ENCODE data around the gene CERKL.

Gene CERKL

GRCh38 chr2:181623159-181623558, 33.7 kb downstream of the CERKL start:
- no peak for DNase-seq

DNA sequence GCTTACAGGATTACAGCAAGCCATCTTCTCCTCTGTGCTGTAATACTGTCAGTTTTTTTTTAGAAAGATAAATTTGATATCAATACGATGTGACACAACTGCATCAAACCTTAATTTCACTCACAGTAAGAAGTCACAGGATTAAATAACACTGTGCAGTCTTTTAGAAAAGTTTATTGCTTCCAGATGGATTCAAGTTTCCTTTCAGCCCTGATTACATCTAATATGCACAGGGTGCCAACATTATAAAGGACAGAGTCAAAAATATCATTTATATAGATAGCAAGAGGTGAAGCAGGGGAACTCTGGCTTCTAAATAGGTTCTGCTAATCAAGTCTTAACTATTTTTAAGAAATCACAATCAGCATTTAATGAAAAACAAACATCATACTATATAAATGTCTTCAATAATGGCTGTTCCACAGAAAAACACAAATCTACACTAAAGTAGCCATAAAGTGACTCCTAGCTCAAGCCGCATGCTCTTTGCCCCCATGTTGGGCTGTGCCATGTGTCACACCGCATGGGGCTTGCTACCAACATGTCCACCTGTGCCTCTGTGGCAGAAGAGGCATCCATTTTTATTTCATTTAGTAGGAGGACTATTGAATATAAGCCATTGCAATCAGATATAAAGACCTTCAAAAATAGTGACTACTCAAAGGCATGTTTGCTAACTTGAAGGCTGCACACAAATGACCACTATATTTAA, 35.0 kb downstream of the CERKL start:
- DNase-seq, result no peak

DNA sequence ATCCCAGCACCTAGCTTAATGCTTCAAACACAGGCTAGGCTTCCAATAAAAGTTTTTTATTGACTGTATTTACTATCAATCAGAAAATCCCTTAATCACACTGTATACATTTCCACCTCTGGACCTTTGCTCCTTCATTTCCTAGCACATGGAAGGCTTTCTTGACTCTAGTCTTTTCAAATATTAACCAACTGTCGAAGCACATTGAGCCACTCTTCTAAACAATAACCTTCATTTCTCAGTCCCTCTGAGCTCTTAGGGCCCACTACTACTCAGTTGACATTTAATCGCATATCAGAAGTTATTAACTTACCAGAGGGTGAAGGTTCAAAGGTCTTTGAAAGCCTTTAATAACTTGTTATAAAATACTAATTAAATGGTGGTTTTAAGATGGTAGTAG, 37.4 kb downstream of the CERKL start:
- no peak for DNase-seq

DNA sequence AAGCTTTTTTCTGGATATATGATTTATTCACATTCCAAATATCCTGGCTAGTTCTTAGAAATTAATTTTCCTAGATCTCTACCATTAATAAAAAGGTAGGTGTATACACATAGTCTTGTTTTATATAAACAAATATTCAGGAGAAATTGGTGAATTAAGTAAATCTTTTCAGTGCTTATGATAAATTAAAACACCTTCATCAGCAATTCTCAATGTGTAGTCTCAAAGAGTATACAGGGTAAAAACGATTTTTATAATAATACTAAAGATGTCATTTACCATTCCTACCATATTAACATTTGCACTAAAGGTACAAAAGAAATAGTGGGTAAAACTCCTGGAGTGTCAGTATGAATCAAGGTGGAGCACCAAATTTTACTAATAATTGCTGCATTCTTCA, 40.2 kb downstream of the CERKL start:
- DNase-seq, result no peak

DNA sequence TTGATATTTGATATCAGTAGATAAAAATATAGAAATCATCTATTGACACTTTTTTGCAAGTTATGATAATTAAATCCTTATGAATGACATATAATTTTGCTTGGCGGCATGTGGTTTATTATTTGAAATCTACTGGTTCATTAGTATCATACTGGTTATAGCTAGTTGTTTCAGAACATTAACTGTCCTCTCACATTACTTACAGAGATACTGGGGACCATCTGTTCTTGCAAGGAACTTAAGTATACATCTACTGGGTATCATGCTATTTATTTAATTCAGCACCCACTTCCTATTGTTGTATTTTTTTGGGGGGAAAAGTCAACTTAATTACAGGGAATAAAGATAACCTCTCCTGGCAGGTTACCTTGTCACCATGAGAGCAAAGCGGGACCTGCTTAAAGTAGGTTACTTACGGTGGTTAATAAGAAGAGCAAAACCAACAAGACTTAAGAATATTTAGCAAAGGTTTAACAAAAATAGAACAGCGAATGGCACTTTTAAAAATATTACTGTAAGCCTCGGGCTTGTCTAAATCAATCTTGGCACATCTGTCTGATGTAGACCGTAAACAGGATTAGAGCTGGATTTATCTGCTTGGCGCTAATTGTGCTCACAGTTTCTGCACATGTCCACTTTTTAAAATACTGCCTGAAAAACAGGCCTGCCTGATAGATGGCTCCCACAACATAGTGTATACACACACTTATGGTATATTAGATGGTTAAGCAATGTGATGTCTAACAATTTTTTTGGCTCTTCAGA, 41.8 kb downstream of the CERKL start:
- no peak for DNase-seq

DNA sequence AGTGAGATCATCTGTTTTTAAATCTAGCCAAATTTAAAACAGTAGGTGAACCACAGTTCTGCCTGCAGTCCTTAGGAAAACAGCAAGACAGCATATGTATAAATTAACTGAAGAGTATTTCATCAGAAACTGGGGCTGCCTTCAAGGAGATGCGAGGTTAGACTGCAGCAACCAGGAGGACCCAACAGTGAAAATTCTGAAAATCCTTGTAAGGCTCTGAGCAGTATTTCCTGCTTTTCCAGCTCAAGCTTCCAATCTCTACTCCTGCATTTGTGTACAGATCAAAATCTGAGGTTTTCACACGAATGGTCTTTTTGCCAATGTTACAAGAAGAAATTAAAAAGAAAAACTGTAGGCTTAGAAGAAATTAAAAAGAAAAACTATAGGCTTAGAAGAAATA, 43.7 kb downstream of the CERKL start:
- no peak for DNase-seq

DNA sequence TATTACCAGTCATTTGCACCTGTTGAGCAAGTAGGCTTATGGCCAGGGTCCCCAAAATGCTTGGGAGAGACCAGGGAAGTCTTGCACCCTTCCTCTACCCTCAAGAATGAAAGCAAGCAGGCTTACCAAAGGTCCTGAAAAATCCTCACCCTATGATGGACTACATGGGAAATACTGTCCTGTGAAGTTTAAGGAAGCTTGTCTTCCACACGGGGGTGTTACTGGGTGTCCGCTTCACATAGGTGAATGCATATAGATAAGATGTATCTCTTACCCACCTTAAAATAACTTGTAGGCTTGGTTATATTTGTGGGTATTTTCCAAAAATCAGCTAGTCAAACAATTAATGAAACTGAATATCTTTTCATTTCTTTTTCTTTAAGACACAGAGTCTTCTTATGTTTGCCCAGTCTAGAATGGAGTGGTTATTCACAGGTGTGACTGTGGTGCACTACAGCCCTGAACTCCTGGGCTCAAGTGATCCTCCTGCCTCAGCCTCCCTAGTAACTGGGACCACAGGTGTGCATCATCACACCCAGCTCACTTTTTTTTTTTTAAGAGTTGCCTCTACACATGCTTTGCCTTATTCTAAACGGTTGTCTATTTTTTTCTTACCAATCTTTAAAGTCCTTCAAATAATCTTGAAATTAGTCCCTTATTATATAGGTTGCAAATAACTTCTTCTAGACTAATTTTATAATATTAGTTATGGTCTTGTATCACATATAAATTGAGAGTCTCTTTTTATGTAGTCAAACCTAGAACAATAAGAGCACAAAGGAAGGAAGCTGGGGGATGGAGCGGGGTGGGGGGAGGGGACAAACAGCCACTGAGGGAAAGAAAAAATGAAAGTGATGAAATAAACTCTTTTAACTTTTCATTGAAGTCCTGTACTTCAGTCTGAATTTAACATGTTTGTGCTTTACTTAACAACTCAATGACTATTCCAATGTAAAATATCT, 49.0 kb downstream of the CERKL start:
- DNase-seq, result no peak

DNA sequence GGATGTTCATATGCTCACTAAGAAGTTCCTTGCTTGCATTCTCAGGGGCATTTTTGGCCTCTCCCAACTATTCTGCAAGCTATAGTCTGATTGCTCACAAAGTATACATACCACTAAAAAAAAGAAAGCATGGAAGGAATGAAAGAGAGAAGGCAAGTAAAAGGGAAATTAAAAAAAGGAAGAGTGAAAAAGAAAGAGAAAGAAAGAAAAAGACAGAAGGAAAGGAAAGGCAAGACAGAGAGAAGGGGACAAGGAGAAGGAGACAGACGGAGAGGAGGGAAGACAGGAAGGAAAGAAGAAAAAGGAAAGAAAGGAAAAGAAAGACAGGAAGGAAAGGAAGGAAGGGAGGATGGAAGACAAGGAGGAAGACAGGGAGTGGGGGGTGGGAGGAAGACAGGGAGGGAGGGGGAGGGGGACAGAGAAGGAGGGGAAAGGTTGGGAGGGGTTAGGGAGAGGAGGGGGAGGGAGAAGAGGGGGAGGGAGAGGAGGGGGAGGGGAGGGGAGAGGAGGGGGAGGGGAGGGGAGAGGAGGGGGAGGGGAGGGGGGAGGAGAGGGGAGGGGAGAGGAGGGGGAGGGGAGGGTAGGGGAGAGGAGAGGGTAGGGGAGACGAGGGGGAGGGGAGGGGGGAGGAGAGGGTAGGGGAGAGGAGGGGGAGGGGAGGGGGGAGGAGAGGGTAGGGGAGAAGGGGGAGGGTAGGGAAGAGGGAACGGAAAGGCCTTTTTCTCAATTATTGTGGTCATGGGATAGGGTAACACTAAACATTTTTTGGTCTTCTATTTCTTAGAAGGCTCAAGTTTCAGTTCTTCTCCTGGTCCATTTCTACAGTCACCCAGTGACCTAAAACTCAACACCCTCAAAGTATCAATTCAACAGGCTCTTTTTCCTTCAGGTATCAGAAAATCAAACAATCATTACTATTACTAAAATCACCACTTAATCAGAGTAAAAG, 50.7 kb downstream of the CERKL start:
- DNase-seq, result no peak

DNA sequence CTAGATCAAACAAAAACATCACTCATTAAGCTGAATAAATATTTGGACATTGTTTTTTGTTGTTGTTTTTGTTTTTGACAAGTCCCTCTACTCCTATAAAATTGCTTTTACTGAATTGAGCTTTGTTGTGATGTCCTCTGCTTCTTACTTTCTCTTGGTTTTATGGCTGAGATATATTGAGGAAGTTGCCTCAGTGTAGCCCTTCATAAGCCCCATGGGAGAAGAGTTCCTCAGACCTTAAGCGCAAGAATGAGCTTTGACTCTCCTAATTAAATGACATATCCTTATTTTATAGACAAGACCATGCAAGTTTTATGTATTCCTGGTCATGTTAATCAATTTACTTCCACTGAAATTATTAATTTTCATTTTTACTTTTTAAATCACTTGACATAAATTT, 54.9 kb downstream of the CERKL start:
- DNase-seq, result no peak

DNA sequence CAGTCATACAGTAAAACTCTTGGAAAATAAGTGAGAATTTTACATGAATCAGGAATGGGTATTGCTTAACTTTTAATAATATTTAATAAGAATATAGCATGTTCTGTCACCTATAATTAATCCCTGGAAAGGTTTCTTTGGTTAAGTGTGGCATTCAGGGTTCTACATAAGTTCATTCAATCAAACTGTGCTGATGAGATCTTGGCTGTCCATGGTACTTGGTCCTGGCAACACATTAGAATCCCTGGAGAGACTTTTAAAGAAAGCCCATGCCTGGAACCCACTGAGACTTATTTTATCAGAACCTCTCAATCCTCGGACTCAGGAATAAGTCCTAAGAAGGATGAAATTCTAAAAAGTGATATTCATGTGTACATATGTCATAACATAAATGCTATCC, 60.3 kb downstream of the CERKL start:
- no peak for DNase-seq

- no peak for DNase-seq
Measured at GRCh38 chr2:181594322-181594721, 62.6 kb downstream of the CERKL start.

DNA sequence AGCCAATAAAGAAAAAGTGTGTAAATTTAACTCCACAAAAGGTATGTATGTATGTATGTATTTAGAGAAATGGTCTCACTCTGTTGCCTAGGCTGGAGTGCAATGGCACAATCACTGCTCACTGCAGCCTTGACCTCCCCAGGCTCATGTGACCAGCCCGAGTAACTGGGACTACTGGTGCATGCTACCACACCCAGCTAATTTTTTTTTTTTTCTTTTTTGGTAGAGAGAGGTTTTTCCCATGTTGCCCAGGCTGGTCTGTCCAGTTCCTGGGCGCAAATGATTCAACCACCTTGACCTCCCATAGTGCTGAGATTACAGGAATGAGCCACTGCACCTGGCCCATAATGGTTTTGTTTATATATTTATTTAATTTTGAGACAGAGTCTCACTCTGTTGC, 67.1 kb downstream of the CERKL start:
- no peak for DNase-seq

DNA sequence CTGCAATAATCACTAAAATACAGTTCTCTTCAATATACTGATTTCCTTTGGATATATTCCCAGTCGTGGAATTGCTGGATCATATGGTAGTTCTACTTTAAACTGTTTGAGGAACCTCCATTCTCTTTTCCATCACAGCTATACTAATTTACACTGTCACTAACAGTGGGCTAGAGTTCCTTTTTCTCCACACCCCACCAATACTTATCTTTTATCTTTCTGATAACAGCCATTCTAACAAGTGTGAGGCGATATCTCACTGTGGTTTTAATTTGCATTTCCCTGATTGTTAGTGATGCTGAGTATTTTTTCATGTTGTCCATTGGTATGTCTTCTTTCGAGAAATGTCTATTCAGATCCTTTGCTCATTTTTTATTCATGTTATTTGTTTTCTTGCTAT, 68.4 kb downstream of the CERKL start:
- no peak for DNase-seq

DNA sequence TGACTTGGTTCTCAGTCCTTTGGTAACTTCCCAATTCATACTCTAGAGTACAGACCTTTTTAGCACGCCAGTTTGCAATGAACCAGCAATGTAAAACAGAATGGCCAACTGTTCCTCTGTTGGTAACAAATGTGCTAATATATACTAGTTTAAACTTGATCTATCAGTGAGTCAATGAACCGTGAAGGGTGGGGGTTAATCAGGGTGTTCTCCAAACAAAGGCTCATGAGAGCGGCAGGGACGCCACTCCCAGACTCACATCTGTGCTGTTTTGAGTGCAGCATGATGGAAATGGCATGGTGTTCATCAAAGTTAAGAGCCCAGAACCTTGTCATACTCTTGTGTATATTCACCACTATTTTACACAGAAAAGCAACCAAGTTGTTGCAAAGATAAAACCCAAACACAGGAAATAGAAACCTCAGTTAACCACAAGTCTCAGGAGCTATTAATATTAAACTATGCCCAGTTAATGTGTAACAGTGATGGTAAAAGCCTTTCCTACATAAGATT, 70.3 kb downstream of the CERKL start:
- no peak for DNase-seq

DNA sequence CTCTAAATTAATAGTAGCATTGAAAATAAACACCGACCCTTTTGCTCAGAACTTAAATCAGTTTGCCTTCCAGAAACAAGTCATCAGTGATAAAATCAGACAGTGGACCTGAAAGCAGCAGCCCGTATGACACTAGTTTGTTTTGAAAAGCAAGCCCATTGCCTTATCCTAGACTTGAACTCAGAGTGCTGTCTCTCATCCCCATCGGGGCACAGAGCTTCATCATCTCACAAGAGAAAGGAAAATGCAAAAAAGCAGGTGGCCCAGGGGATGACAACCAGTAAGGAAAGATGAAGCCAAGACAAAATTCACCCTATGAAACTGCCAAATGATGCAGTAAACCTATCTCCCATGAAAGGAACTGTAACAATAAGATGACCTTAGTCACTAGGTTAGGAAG, 71.2 kb downstream of the CERKL start:
- no peak for DNase-seq

- no peak for DNase-seq
Measured at GRCh38 chr2:181581534-181581933, 75.4 kb downstream of the CERKL start.

GRCh38 chr2:181578829-181579228, 78.1 kb downstream of the CERKL start:
- no peak for DNase-seq

- DNase-seq, result no peak
Measured at GRCh38 chr2:181576431-181576830, 80.5 kb downstream of the CERKL start.

DNA sequence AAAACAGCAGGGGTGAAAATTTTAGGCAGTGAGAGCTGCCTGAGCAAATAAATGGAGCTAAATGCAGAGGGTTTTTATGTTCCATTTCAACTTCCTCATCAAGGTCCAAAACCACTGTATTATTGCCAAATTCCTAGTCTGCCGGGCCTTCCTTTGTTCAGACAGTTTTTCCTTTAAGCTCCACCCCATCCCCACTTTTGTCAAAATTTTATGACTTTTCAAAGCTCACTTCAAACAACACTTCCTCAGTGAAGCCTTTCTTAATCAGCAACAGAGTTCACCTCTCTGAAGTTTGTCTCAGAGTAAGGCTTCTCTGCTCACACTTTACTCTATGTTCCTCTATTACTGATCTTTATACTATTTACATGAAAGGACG, 81.3 kb downstream of the CERKL start:
- no peak for DNase-seq

DNA sequence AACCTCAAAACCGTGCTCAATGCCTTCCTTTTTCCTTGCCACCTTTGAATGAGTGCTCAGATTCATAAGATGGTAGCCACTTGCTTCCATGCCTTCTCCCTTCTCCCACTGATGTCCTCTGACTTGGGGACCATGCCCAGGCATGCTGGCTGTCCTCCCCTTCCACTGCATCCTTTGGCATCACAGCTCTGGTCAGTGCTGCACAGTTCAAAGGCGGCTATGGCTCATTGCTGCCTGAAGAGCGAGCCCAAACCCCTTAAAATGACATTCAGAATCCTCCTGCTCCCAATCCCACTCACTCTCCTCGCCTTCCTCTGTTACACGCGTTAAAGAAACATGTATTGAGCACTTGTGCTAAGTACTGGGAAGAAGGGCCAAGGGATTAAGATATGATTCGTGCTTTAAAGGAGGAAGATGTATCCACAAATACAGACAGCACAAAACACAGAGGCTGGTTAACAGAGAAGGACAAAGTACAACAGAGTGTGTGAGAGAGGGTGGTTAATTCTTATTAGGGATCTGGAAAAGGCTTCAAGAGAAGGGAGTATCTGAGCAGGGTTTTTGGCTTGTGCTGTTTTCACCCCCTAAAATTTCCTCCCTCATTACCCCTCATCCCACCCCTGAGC, 81.8 kb downstream of the CERKL start:
- no peak for DNase-seq

DNA sequence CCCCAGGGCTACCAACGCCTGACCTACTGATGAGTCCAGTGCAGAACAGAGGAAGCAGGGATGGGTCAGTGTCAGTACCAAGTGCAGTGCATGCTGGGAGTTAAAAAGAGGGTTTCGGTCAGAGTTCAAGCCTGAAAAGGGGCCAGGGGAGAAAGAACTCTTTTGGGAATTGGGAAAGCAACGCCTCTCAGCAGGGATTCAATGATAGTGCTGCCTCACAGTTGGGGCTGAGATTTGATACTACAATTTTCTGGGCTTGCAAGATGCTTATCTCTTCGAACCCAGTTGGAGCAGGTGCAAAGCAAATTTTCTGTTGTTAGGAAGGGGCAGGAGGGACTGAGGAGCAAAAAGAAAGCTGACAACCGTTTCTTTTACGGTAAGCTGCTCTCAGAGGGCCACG, 82.6 kb downstream of the CERKL start:
- DNase-seq, result no peak

All from NCI-H226 (cell line).